ENCODE data around the gene ISCA2. TPM values are rescaled to one million over a fixed set of nuclear protein-coding genes. Genes with fewer than 3 reads are reported as not detected.
"Not testable (repeated sequence)": the region's sequence is repeated elsewhere in the genome, so short reads cannot be mapped to it uniquely, and the experiment has no call there.

The ISCA2 gene
- total RNA-seq, 1 donor from 2014 or later = 19.3 TPM

GRCh38 chr14:74521756-74522155 is 28.2 kb downstream of the ISCA2 start:
- intact Hi-C loops (cut with DNase I) = no loop called here
- DNase-seq (ENCODE audit: low spot score) (no peak), ATAC-seq (no peak)

DNA sequence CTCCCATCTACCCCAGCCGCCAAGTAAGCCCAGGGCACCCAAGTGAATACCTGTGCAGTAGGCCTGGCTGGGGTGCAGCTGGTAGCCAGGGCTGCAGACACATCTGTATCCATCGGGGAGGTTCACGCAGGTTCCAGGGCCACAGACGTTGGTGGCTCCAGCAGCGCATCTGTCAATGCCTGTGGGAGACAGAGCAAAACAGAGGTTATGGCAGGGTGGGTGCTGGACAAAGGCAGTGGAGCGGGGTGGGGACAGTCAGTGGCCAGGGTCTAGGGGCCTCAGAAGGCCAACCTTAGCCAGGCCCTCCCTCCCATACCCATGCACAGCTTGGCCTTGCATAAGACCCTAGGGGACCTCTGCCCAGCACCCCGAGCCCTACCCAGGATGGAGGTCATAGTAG is 29.2 kb downstream of the ISCA2 start:
- no peak for ATAC-seq
- intact Hi-C loops (cut with DNase I) = no loop called here
- no peak for DNase-seq (ENCODE audit: low spot score)

DNA sequence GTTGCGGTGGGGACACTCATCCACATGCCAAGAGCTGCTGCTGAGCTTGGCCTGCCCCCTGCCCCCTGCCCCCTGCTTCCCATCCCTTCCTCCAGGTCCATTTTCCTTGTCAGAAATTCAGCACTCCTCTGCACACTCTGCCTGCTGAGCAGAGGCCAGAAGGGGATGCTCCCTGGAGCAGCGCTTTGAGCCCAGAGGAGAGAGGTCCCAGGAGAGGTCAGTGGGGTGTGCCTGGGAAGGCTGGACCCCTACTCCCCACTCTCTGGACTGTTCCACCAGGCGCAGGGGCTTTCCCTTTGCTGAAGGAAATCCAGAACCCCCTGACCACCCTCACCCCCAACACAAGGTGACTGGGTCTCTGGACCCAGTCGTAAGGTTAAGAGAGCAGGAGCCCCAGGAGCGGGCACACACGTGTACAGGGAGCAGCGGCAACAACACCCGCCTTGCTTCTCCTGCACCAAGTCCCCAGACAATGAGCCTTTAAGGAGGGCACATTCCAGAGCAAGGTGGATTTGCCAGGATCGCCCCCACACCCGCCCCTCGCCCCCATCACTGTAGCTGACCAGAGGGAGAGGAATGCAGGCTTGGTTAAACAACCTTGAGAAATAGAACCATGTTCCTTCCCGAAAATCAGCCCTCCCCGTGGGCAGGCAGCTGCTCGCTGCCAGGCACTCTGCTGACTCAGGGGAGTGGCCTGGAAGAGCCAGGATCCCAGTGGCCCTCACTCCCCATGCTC is 30.7 kb downstream of the ISCA2 start:
- ATAC-seq (peak; percentile 27), DNase-seq (ENCODE audit: low spot score) (no peak)
- intact Hi-C loops (cut with DNase I) = no loop called here

- intact Hi-C loops (cut with DNase I) = no loop called here
- no peak for DNase-seq (ENCODE audit: low spot score)
- no peak for ATAC-seq
Observed at GRCh38 chr14:74524812-74525135, 31.2 kb downstream of the ISCA2 start.

- intact Hi-C loops (cut with DNase I) = no loop called here
Observed at GRCh38 chr14:74525361-74525851, 31.8 kb downstream of the ISCA2 start.

DNA sequence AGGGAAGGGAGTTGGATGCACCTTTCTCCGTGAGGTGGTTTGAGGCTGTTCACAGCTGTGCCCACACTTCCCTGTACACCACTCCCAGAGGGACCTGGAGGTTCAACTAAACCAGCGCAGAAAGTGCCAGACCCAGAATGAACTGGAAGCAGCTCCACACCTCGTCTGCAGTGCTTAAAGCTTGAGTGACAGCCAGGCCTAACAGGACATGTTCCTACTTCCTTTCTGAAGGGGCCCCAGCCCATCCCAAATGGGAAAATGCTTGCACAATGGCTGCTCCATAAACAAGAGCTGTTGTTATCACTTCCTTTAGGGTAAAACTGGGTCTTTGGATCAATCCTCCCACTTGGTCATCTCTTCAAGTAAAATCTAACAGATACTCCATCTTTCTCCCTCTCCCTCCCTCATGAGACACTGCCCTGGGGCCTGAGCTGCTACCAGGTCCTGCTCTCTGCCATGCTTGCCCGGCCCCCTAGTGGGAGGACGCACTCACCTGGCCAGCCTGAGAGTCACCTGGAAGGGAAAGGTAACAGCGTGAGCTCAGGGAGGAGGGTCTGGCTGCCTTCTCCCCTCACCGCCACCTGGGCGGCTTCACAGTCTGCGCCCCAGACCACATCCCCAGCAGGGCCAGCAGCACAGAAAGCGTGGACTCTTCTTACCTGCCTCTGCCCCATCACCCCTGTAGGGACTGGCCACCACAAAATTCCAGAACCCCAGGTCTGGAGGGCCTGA is 33.5 kb downstream of the ISCA2 start:
- DNase-seq (ENCODE audit: low spot score) = no peak
- ATAC-seq = no peak
- intact Hi-C loops (cut with DNase I) = no loop called here

More at GRCh38 chr14:74525361-74525851, 31.8 kb downstream of the ISCA2 start:
- ATAC-seq = no peak
- no peak for DNase-seq (ENCODE audit: low spot score)

DNA sequence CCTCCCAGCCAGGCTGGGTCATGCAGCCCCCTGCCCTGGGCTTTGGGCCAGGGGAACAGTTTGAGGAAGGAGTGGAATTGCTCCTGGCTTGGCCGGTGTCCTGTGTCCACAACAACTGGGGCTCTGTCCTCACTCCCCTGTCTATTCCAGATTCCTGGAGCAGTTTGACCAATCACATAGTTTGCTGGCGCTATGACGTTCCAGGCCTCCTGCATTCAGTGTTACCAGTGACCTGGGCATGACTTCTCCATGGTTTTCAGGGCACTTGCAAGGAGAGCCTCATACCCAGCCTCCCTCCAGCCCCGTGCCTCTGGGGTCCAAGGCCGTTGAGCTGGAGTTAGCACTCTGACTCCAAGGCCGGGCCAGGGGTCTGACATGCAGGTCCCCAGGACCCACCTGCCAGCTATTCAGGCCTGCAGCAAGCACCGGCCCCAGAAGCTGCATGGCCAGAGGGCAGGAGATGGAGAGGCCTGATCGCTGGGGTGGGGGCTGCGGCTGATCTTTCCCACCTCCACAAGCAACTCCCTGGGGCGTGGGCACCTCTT is 34.2 kb downstream of the ISCA2 start:
- ATAC-seq = no peak
- intact Hi-C loops (cut with DNase I) = no loop called here
- DNase-seq (ENCODE audit: low spot score) = no peak

DNA sequence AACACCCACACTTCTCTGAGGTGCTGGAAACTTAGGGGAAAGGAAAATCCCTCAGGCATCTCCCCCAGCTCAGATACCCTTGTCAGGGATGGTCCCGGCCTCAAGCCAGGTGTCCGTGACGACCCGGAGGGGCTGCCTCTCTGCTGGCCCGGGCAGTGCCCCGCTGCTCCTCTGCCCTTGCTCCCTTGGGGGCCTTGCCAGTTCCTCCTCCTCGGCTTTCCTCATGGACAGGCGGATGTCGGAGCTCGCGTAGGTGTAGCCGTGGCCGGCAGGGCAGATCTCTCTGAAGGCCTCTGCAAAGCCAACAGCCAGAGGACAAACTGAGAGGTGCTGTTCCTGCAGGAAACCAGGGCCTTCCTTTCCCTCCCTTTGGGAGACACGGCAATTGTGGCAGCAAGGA is 34.8 kb downstream of the ISCA2 start:
- no peak for DNase-seq (ENCODE audit: low spot score)
- intact Hi-C loops (cut with DNase I) = no loop called here
- no peak for ATAC-seq

DNA sequence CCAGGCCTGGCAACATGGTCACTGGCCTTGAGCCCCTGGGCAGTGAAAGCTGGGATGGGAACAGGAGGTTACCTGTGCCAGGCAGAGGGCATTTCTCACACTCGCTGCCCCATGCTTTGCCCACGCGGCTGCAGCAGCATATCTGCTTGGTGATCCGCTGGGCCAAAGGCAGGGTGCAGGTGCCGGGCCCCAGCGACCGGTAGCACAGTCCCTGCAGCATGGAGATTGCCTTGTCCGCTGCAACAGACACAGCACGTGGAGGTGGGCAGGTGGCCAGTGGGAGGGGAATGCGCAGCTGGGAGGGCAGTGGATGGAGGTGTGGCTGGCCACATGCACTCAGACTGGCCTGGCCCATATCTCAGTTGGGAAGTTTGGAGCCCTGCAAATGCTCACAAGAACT is 35.3 kb downstream of the ISCA2 start:
- ATAC-seq (no peak), DNase-seq (ENCODE audit: low spot score) (no peak)
- intact Hi-C loops (cut with DNase I) = no loop called here

DNA sequence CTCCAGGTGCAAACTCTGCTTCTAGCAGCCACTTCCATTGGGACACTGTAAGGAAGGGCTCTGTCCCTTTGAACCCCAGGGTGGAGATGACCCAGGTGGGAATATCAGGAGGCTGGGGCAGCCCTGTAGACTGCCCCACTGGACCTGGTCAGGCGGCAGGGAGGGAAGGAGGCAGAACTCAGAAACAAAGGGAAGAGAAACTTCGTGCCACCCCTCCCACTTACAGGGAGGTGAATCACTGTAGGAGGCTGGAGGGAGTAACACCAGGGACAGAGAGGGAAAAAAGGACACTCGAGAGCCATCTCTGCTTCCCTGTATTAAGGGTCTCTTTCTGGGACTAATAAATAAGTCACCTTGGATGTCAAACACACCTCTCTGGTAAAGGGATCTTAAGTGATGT is 37.4 kb downstream of the ISCA2 start:
- ATAC-seq = no peak
- no peak for DNase-seq (ENCODE audit: low spot score)
- intact Hi-C loops (cut with DNase I) = no loop called here

- intact Hi-C loops (cut with DNase I) = no loop called here
- peak; percentile 72 for ATAC-seq
Observed at GRCh38 chr14:74531467-74531866, 37.9 kb downstream of the ISCA2 start.

GRCh38 chr14:74532246-74532645 is 38.7 kb downstream of the ISCA2 start:
- intact Hi-C loops (cut with DNase I) = no loop called here
- ATAC-seq (no peak), DNase-seq (ENCODE audit: low spot score) (no peak)

More at GRCh38 chr14:74531467-74531866, 37.9 kb downstream of the ISCA2 start:
- DNase-seq (ENCODE audit: low spot score) = no peak

- ATAC-seq = no peak
- DNase-seq (ENCODE audit: low spot score) = no peak
- intact Hi-C loops (cut with DNase I) = no loop called here
Observed at GRCh38 chr14:74533576-74533975, 40.0 kb downstream of the ISCA2 start.

DNA sequence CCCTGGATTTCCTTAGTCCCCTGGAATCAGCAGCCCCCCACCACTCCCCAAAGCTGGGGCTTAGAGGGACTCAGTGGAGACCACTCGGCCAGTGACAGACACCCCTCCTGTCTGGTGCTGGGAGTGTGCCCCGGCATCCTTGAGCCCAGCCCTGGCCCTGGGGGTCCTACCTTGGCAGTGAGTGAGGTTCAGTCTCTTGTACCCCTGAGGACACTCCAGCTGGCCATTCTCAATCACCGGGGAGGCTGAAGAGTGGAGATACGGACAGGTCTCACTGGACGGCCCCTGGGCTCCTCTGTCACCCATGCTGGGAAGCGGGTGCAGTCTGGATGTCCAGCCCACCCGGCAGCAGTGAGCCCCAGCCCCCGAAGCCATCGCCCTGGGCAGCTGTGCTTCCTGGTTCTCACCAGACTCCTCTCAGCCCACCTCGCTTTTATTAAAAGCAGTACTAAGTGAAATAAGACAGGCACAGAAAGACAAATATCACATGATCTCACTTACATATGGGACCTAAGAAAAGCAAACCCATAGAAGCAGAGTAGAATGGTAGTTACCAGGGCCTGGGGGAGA is 42.3 kb downstream of the ISCA2 start:
- ATAC-seq (no peak), DNase-seq (ENCODE audit: low spot score) (no peak)
- intact Hi-C loops (cut with DNase I) = no loop called here

GRCh38 chr14:74536336-74536735 is 42.8 kb downstream of the ISCA2 start:
- ATAC-seq; DNase-seq (ENCODE audit: low spot score); intact Hi-C loops (cut with DNase I): not testable (repeated sequence)

DNA sequence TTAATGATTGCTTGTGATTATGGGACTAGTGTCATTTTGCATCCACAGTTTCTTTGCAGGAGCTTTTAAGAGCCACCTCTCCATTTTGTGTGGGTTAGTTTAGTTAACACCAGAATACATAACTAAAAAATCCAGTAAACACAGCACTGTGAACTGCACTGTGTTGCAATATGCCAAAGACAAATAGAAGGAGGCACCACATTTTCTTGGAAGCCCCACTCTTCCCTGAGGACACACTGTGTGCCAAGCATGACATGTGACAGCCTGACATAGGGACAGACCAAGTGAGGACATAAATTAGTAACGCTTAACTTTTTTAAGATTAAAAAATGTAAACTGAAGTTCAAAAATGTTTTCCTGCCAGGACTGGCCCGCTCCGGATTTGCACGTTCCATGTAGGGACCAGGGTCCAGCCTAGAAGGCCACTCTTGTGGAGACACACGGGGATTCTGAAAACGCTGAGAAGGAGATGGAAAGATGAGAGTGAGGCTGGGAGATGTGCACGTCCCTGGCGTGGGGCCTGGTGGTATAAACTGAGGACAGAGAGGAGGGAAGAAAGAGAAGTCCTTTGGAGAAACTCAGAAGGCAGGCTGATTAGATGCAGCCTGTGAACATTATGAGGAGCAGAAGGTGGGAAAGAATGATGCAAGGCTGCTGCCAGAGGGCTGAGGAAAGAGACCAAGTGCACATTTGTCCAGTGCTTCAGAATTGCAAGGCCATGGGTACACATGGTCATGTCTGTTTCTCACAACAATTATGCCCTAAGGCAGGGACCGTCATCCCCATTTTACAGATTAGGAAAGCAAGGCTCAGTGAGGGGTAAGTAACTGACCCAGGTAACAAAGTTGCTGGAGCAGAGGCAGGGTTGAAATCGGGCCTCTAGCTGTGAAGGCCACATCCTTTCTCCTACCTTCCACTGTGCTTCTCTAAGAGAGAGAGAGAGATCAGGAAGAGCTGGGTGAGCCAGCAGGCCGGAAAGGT is 45.1 kb downstream of the ISCA2 start:
- no peak for ATAC-seq
- intact Hi-C loops (cut with DNase I) = no loop called here
- no peak for DNase-seq (ENCODE audit: low spot score)

DNA sequence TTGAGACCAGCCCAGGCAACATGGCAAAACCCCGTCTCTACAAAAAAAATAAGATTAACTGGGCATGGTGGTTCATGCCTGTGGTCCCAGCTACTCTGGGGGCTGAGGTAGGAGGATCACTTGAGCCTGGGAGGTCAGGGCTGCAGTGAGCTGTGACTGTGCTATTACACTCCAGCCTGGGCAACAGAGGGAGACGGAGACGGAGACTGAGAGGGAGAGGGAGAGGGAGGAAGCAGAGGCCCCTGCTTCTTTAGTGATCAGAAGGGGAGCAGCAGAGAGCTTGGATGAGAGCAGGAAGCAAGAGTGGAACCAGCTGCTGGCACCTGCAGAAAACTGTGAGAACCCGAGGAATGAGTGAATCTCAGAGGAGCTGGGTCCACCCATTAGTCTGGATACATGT is 45.9 kb downstream of the ISCA2 start:
- intact Hi-C loops (cut with DNase I) = no loop called here
- ATAC-seq (no peak), DNase-seq (ENCODE audit: low spot score) (no peak)

DNA sequence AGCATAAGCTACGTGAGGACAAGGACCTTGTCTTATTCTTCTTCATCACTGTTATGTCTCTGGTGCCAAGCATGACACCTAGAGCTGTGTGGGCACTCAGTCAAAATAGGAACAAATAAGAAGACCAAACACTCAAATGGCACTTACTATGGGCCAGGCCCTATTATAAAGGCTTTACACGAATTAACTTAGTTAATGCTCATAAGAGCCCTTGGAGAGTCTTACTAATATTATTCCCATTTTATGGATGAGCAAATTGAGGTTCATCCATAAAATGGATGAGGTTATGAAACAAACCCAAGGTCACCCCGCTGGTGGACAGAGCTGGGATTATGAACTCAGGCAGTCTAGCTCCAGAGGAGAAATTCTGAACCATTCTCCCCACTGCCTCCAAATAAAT is 47.7 kb downstream of the ISCA2 start:
- intact Hi-C loops (cut with DNase I) = no loop called here
- DNase-seq (ENCODE audit: low spot score) (no peak), ATAC-seq (no peak)
